HCT116 (cell line): ENCODE results near the gene RASL11A. TPM values are rescaled to one million over a fixed set of nuclear protein-coding genes. Genes with fewer than 3 reads are reported as not detected.

ENCODE experiments used
- ATAC-seq: fragments of 200-7000 bp; cut with Tn5 transposase; 2 replicates; pipeline ENCODE4 v1.9.1; 2020; ENCODE audit warnings: mild to moderate bottlenecking, moderate library complexity
- BruUV-seq: library from RNA; stranded (reverse); fragments of 400-500 nt; replicated peaks from 2 replicates; lab custom pipeline; 2021; lab: Mats Ljungman, UMichigan
- CTCF ChIA-PET: fragments of 300-600 bp; sonication (Branson Sonifier 250); formaldehyde crosslinking; loops from one replicate; lab custom pipeline; 2021; ENCODE audit warnings: antibody characterized with exemption; lab: Charles Lee
- POLR2A ChIA-PET: fragments of 300-600, 350-600 bp; sonication (Branson Sonifier 250); formaldehyde crosslinking; loops from one replicate; lab custom pipeline; 2021; ENCODE audit warnings: antibody characterized with exemption; lab: Charles Lee
- RAD21 ChIA-PET, 2 experiments: fragments of 300-600 bp; sonication (Branson Sonifier 250); formaldehyde crosslinking; loops; one replicate each; lab custom pipeline; 2023; ENCODE audit warnings: low total read pairs in 2 of 2; ENCODE audit not compliant: uncharacterized antibody in 2 of 2, unreplicated experiment in 2 of 2, low non-redundant PET in 1 of 2; lab: Charles Lee
- DNase-seq: peaks from one replicate; pipeline ENCODE4 v3.0.0-alpha.2; 2010; ENCODE audit warnings: low read depth, low spot score
- H2AFZ ChIP-seq: fragments of 200-600 bp; shearing (Covaris generic), sonication (generic); 2 replicates; pipeline ENCODE4 v1.6.1; 2017; ENCODE audit warnings: low read depth, mixed run types, mixed read lengths, antibody characterized with exemption, low read length; ENCODE audit not compliant: poor library complexity, severe bottlenecking
- H3K27ac ChIP-seq: 2 replicates; pipeline ENCODE4 v1.5.1; 2012; ENCODE audit warnings: low read depth, low read length
- H3K27me3 ChIP-seq: fragments of 200-600 bp; sonication (generic); 2 replicates; pipeline ENCODE4 v1.6.1; 2016; ENCODE audit warnings: mixed run types, low read length, mixed read lengths; ENCODE audit not compliant: insufficient read depth
- H3K36me3 ChIP-seq, 2 experiments: fragments of 200-500 bp in 1 of 2; fragments of 200-600 bp in 1 of 2; sonication (Bioruptor generic) in 1 of 2; sonication (generic) in 1 of 2; 2 replicates each; pipeline versions ENCODE4 v1.5.1 to v1.6.1; 2014 to 2016; ENCODE audit warnings: low read length in 2 of 2, inconsistent platforms in 1 of 2, mixed read lengths in 1 of 2, mixed run types in 1 of 2; ENCODE audit not compliant: insufficient read depth in 2 of 2, control insufficient read depth in 1 of 2
- H3K4me1 ChIP-seq, 2 experiments: fragments of 200-600 bp in 1 of 2; sonication (generic) in 1 of 2; 2 replicates each; pipeline versions ENCODE4 v1.5.1 to v1.6.1; 2012 to 2017; ENCODE audit warnings: low read length in 2 of 2, inconsistent platforms in 1 of 2, mild to moderate bottlenecking in 1 of 2, mixed read lengths in 1 of 2, mixed run types in 1 of 2, moderate library complexity in 1 of 2; ENCODE audit not compliant: insufficient read depth in 2 of 2, control insufficient read depth in 1 of 2
- H3K4me2 ChIP-seq: fragments of 200-600 bp; sonication (generic); 2 replicates; pipeline ENCODE4 v1.6.1; 2017; ENCODE audit warnings: mixed run types, low read length, mixed read lengths
- H3K4me3 ChIP-seq, 2 experiments: fragments of 200-600 bp in 1 of 2; sonication (generic) in 1 of 2; replicated peaks in 1 of 2; 2 replicates each; pipeline ENCODE4 v1.5.1; 2011 to 2016; ENCODE audit warnings: low read length in 2 of 2, control low read depth in 1 of 2, low read depth in 1 of 2, mild to moderate bottlenecking in 1 of 2, mixed read lengths in 1 of 2, mixed run types in 1 of 2
- H3K79me2 ChIP-seq: fragments of 200-600 bp; sonication (generic); 2 replicates; pipeline ENCODE4 v1.6.1; 2017; ENCODE audit warnings: mild to moderate bottlenecking, mixed run types, low read length, moderate library complexity, mixed read lengths; ENCODE audit not compliant: insufficient read depth
- H3K9ac ChIP-seq: fragments of 200-600 bp; sonication (generic); 2 replicates; pipeline ENCODE4 v1.6.1; 2016; ENCODE audit warnings: low read length, mixed read lengths
- H3K9me2 ChIP-seq: fragments of 200-600 bp; sonication (generic), shearing (Covaris generic); 2 replicates; pipeline ENCODE4 v1.6.1; 2017; ENCODE audit warnings: mixed run types, mild to moderate bottlenecking, moderate library complexity; ENCODE audit not compliant: insufficient read depth
- H3K9me3 ChIP-seq, 2 experiments: fragments of 200-500 bp in 1 of 2; fragments of 200-600 bp in 1 of 2; sonication (Bioruptor generic) in 1 of 2; sonication (generic) in 1 of 2; 2 replicates each; pipeline ENCODE4 v1.6.1; 2014 to 2017; ENCODE audit warnings: low read length in 2 of 2, mixed read lengths in 2 of 2, inconsistent platforms in 1 of 2, low read depth in 1 of 2, mild to moderate bottlenecking in 1 of 2, mixed run types in 1 of 2, moderate library complexity in 1 of 2; ENCODE audit not compliant: control insufficient read depth in 1 of 2, insufficient read depth in 1 of 2
- H4K20me1 ChIP-seq: fragments of 200-600 bp; sonication (generic), shearing (Covaris generic); 2 replicates; pipeline ENCODE4 v1.6.1; 2017; ENCODE audit warnings: mixed run types, mild to moderate bottlenecking, moderate library complexity; ENCODE audit not compliant: insufficient read depth
- CEBPB ChIP-seq: IDR thresholded peaks from 2 replicates; pipeline ENCODE4 v1.6.1; 2012; ENCODE audit warnings: low read depth
- EGR1 ChIP-seq: IDR thresholded peaks from 2 replicates; pipeline ENCODE4 v1.6.1; 2012; ENCODE audit warnings: low read depth
- ELF1 ChIP-seq: IDR thresholded peaks from 2 replicates; pipeline ENCODE4 v1.6.1; 2012; ENCODE audit warnings: low read depth, borderline replicate concordance
- RAD21 ChIP-seq: IDR thresholded peaks from 2 replicates; pipeline ENCODE4 v1.6.1; 2012; ENCODE audit warnings: low read depth, mild to moderate bottlenecking
- REST ChIP-seq: IDR thresholded peaks from 2 replicates; pipeline ENCODE4 v1.6.1; 2012; ENCODE audit warnings: low read depth
- SIN3A ChIP-seq: IDR thresholded peaks from 2 replicates; pipeline ENCODE4 v1.6.1; 2012; ENCODE audit warnings: low read depth
- SP1 ChIP-seq: IDR thresholded peaks from 2 replicates; pipeline ENCODE4 v1.6.1; 2012; ENCODE audit warnings: low read depth
- TCF7L2 ChIP-seq: IDR thresholded peaks from 2 replicates; pipeline ENCODE4 v1.7.0; 2011; ENCODE audit warnings: borderline replicate concordance, inconsistent platforms; ENCODE audit not compliant: insufficient read depth, insufficient read length; ENCODE audit errors: extremely low read depth
- ZBTB33 ChIP-seq: IDR thresholded peaks from 2 replicates; pipeline ENCODE4 v1.6.1; 2011; ENCODE audit warnings: mild to moderate bottlenecking, low read length, moderate library complexity; ENCODE audit not compliant: insufficient replicate concordance; ENCODE audit errors: extremely low read depth
- ZFX ChIP-seq: fragments of 450-650 bp; IDR thresholded peaks from 2 replicates; pipeline ENCODE4 v1.6.1; 2017
- ZNF274 ChIP-seq: fragments of 200-500 bp; sonication (Bioruptor generic); IDR thresholded peaks from 2 replicates; pipeline ENCODE4 v1.6.1; 2014; ENCODE audit warnings: mild to moderate bottlenecking, low read depth, low read length, inconsistent platforms
- intact Hi-C: fragments of 100-400 bp; cut with micrococcal nuclease; formaldehyde crosslinking; loops from 2 replicates; pipeline ENCODE4 v1.10.0; 2022
- total RNA-seq: library from RNA; stranded (reverse); gene quantifications from one replicate; pipeline ENCODE4 v1.2.1, GENCODE V29; 2021; ENCODE audit not compliant: unreplicated experiment

The RASL11A gene
- total RNA-seq, 1 experiment from 2014 or later = 5.0 TPM

GRCh38 chr13:27309967-27310598 lies 39.5 kb downstream of the RASL11A start (continued):
- no peak for TF ChIP-seq REST
- no peak for TF ChIP-seq RAD21

DNA sequence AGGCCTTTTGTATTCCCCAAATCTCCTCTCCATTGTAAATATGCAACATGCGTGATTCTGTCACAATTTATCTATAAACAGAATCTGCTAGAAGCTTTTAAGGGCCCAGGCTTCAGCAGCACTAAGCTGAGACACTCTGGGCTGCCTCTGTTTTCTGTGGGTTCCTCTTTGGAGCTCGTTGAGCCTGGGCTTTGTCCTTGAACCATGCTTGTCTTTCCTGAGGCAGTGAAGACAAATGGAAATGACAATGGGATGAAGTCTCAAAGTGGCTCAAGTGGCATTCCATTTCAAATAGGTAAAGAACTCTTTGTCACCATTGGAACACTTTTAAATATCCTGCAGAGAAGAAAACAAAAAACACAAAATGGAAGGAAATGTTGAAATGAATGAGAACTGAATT lies 40.3 kb downstream of the RASL11A start:
- Histone ChIP-seq H3K36me3 (no peaks in the 10 kb centered on the region), H3K9me3 (no peaks in the 10 kb centered on the region), H3K27ac (no peak overlapping the region), H3K4me2 (peak overlapping the region; percentile 48; the same call in 1 of the 2 replicates), H4K20me1 (no peaks in the 10 kb centered on the region), H3K4me3 (no peak overlapping the region), H3K9ac (no peak overlapping the region), H3K9me2 (no peaks in the 10 kb centered on the region), H3K4me1 (peaks cover 20 to 31% of the 10 kb centered on the region in 2 experiments), H2AFZ (peak overlapping the region; percentile 63), H3K79me2 (no peaks in the 10 kb centered on the region), H3K27me3 (no peaks in the 10 kb centered on the region)
- ATAC-seq (no peak), DNase-seq (no peak)
- ChIA-PET RAD21 (interaction anchor here in 1 of 2 experiments (0.6 kb wide), 1 partner anchor 33 kb away, joined by 6 read pairs; no protein-coding TSS in a partner anchor), POLR2A (interaction anchor here (0.6 kb wide), 1 partner anchor 34 kb away, joined by 3 read pairs; no protein-coding TSS in a partner anchor), CTCF (interaction anchor here (2.5 kb wide), 1 partner anchor 28 kb away, joined by 14 read pairs; no protein-coding TSS in a partner anchor)
- BruUV-seq = no TSS peak
- intact Hi-C loops = no loop called here
- TF ChIP-seq ZNF274 (no peak), REST (no peak), RAD21 (no peak), SP1 (no peak), CEBPB (no peak), SIN3A (no peak), EGR1 (no peak), TCF7L2 (no peak), ELF1 (no peak), ZBTB33 (no peak), ZFX (no peak)
